GM12878 (cell line): ENCODE data around the gene CYP4F3. TPM values are rescaled to one million over a fixed set of nuclear protein-coding genes. Genes with fewer than 3 reads are reported as not detected.

Source experiments
- ATAC-seq: fragments of 200-7000 bp; cut with Tn5 transposase; 3 replicates; pipeline ENCODE4 v1.9.1; 2020; ENCODE audit warnings: mild to moderate bottlenecking, moderate library complexity
- BruUV-seq: library from RNA; stranded (reverse); fragments of 400-500 nt; replicated peaks from 2 replicates; lab custom pipeline; 2021; lab: Mats Ljungman, UMichigan
- CTCF ChIA-PET: fragments of 300-600 bp; sonication (Branson Sonifier 250); formaldehyde crosslinking; extraction: SDS; loops from one replicate; lab custom pipeline; 2021; ENCODE audit warnings: inconsistent platforms; lab: Yijun Ruan, JAX
- POLR2A ChIA-PET: fragments of 350-600 bp; formaldehyde crosslinking; extraction: SDS; loops from one replicate; lab custom pipeline; 2021; ENCODE audit warnings: inconsistent platforms; lab: Charles Lee
- RAD21 ChIA-PET: fragments of 300-600 bp; sonication (Branson Sonifier 250); formaldehyde crosslinking; loops from one replicate; lab custom pipeline; 2023; ENCODE audit warnings: antibody characterized with exemption; ENCODE audit not compliant: unreplicated experiment; lab: Charles Lee
- SMC1A ChIA-PET: fragments of 300-600 bp; sonication (Branson Sonifier 250); formaldehyde crosslinking; loops from one replicate; lab custom pipeline; 2023; ENCODE audit not compliant: unreplicated experiment, uncharacterized antibody; lab: Charles Lee
- DNase-seq: peaks from one replicate; pipeline ENCODE4 v3.0.0-alpha.2; 2011; ENCODE audit warnings: low read depth, low spot score
- FAIRE-seq: peaks from 3 replicates; lab custom pipeline; 2011; peaks lifted over from hg19 to GRCh38; lab: Jason Lieb, UNC
- H2AFZ ChIP-seq: 2 replicates; pipeline ENCODE4 v1.6.0; 2011; ENCODE audit warnings: low read depth, low read length, control low read depth; ENCODE audit not compliant: control insufficient read depth
- H3K27ac ChIP-seq: 2 replicates; pipeline ENCODE4 v1.5.1; 2011; ENCODE audit warnings: control low read depth; ENCODE audit not compliant: control insufficient read depth, insufficient read depth
- H3K27me3 ChIP-seq, 2 experiments: replicated peaks in 1 of 2; 2 replicates each; pipeline versions ENCODE4 v1.6.0 to v1.6.1; 2011; ENCODE audit warnings: low read length in 1 of 2; ENCODE audit not compliant: control insufficient read depth in 2 of 2, insufficient read depth in 2 of 2
- H3K36me3 ChIP-seq, 2 experiments: 2 replicates each; pipeline ENCODE4 v1.5.1; 2011; ENCODE audit warnings: low read length in 1 of 2; ENCODE audit not compliant: control insufficient read depth in 2 of 2, insufficient read depth in 2 of 2
- H3K4me1 ChIP-seq: 2 replicates; pipeline ENCODE4 v1.6.1; 2011; ENCODE audit warnings: mild to moderate bottlenecking, low read length, moderate library complexity, mixed read lengths; ENCODE audit not compliant: control insufficient read depth, insufficient read depth
- H3K4me2 ChIP-seq: 2 replicates; pipeline ENCODE4 v1.6.0; 2011; ENCODE audit warnings: control low read depth; ENCODE audit not compliant: control insufficient read depth, insufficient read depth
- H3K4me3 ChIP-seq: fragments of 200-600 bp; sonication (generic); 2 replicates; pipeline ENCODE4 v1.5.1; 2016
- H3K79me2 ChIP-seq: 2 replicates; pipeline ENCODE4 v1.6.0; 2011; ENCODE audit warnings: low read length; ENCODE audit not compliant: control insufficient read depth, insufficient read depth
- H3K9ac ChIP-seq: 2 replicates; pipeline ENCODE4 v1.8.0; 2011; ENCODE audit warnings: low read length, control low read depth, mixed read lengths; ENCODE audit not compliant: control insufficient read depth, insufficient read depth
- H3K9me3 ChIP-seq: replicated peaks from 3 replicates; pipeline ENCODE4 v1.5.1; 2011; ENCODE audit warnings: mild to moderate bottlenecking, low read length; ENCODE audit not compliant: control insufficient read depth, insufficient read depth
- H4K20me1 ChIP-seq: 2 replicates; pipeline ENCODE4 v1.6.0; 2011; ENCODE audit not compliant: control insufficient read depth, insufficient read depth
- CEBPZ ChIP-seq: fragments of 150-350 bp; IDR thresholded peaks from 2 replicates; pipeline ENCODE4 v1.6.1; 2016; ENCODE audit warnings: low read depth, low read length
- EED ChIP-seq: sonication (generic); IDR thresholded peaks from 2 replicates; pipeline ENCODE4 v1.6.1; 2016; ENCODE audit warnings: antibody characterized with exemption, low read depth
- SMAD5 ChIP-seq: IDR thresholded peaks from 2 replicates; pipeline ENCODE4 v1.6.1; 2016; ENCODE audit warnings: antibody characterized with exemption, low read depth
- STAT1 ChIP-seq: fragments of 450-650 bp; conservative IDR thresholded peaks from 2 replicates; pipeline ENCODE4 v1.6.1; 2014; ENCODE audit warnings: antibody characterized with exemption, mild to moderate bottlenecking
- ZBTB11 ChIP-seq: fragments of 450-650 bp; formaldehyde crosslinking; IDR thresholded peaks from 2 replicates; pipeline ENCODE4 v1.5.0; 2022; ENCODE audit warnings: mild to moderate bottlenecking, missing genetic modification characterization
- WGBS: methylation state at CpG from one replicate; pipeline ENCODE4 v1.1.6; 2016; ENCODE audit warnings: low lambda C conversion rate; ENCODE audit not compliant: insufficient replicate concordance, insufficient coverage; ENCODE audit errors: missing lambda C conversion rate; 5-methylcytosine and 5-hydroxymethylcytosine counted together
- in situ Hi-C: fragments of 300-500 bp; cut with MboI; formaldehyde crosslinking; loops from 9 replicates; pipeline ENCODE4 v1.14.3; 2018; ENCODE audit warnings: mixed read lengths
- intact Hi-C: fragments of 100-400 bp; cut with micrococcal nuclease; formaldehyde crosslinking; loops from one replicate; pipeline ENCODE4 v1.14.2; 2022; ENCODE audit not compliant: unreplicated experiment
- polyA plus RNA-seq, 11 experiments: library from polyadenylated mRNA; depleted of rRNA in 4 of 11; unstranded in 6 of 11; stranded (reverse) in 5 of 11; fragments of >200 nt; fragmentation: Nextera tagmentation in 4 of 11; fragmentation: Illumina TruSeq in 1 of 11; extraction: Ambion mirVana in 4 of 11; extraction: Trizol in 1 of 11; gene quantifications; 1 replicate in 1 of 11; 2 replicates in 10 of 11; pipeline versions ENCODE4 v1.2.1 to v1.2.3, GENCODE V29; 2011 to 2016; ENCODE audit warnings: inconsistent platforms in 2 of 11, missing spikeins in 2 of 11, low read depth in 1 of 11
- total RNA-seq, 4 experiments: library from RNA; depleted of rRNA in 3 of 4; stranded (reverse); fragments of >200 nt in 3 of 4; fragmentation: Illumina TruSeq in 1 of 4; extraction: Trizol in 1 of 4; gene quantifications; 2 replicates each; pipeline versions ENCODE4 v1.2.1 to v1.2.3, GENCODE V29; 2013 to 2021

Gene CYP4F3
- total and polyA plus RNA-seq, 10 of the 15 experiments (the other 5 are each of a cell fraction or from before 2014, with no cell fraction given), result 0.08 to 4.7 (median 1.2) TPM

- in situ Hi-C loops (no loop called here), intact Hi-C loops (no loop called here)
- no peaks in the 10 kb centered on the region for H4K20me1 ChIP-seq
- ChIA-PET SMC1A (no interaction called here), CTCF (no interaction called here), RAD21 (no interaction called here), POLR2A (no interaction called here)
- no peak overlapping the region for H3K4me2 ChIP-seq
- no peak overlapping the region for H3K27ac ChIP-seq
- H3K36me3 ChIP-seq, result no peaks in the 10 kb centered on the region
- H2AFZ ChIP-seq, result no peak overlapping the region
- no peaks in the 10 kb centered on the region for H3K27me3 ChIP-seq
- FAIRE-seq (no peak), DNase-seq (no peak), ATAC-seq (no peak)
- H3K9ac ChIP-seq, result no peak overlapping the region
- H3K4me3 ChIP-seq, result no peak overlapping the region
- WGBS, result 42% methylated on average over 11 of the region's 11 CpGs
- H3K9me3 ChIP-seq, result no peaks in the 10 kb centered on the region
- no peaks in the 10 kb centered on the region for H3K4me1 ChIP-seq
- no peaks in the 10 kb centered on the region for H3K79me2 ChIP-seq
- no TSS peak for BruUV-seq
- no peak for TF ChIP-seq STAT1
- TF ChIP-seq ZBTB11 (CRISPR knock-in tag), result no peak
- TF ChIP-seq EED, result no peak
- no peak for TF ChIP-seq CEBPZ
- no peak for TF ChIP-seq SMAD5
Observed at GRCh38 chr19:15622991-15623390, 17.7 kb upstream of the CYP4F3 start.
